ENCODE results near the gene PCYOX1L.

PCYOX1L gene

GRCh38 chr5:149357370-149358293 is at the start of gene PCYOX1L:
Gene PCYOX1L, plus strand, starts transcription at chr5:149358046. Its CDS starts 23 bp downstream, at chr5:149358069.
- peak; percentile 76 for DNase-seq

- DNase-seq = no peak
Observed at GRCh38 chr5:149309354-149309753, 48.5 kb upstream of the PCYOX1L start.

GRCh38 chr5:149310488-149310887 is 47.4 kb upstream of the PCYOX1L start:
- DNase-seq = no peak

GRCh38 chr5:149310947-149311658 is 46.7 kb upstream of the PCYOX1L start:
- no peak for DNase-seq

- no peak for DNase-seq
Observed at GRCh38 chr5:149313151-149313841, 44.5 kb upstream of the PCYOX1L start.

GRCh38 chr5:149314571-149315111 is 43.2 kb upstream of the PCYOX1L start:
- DNase-seq = no peak

- DNase-seq = no peak
Observed at GRCh38 chr5:149315753-149316152, 42.1 kb upstream of the PCYOX1L start.

GRCh38 chr5:149317281-149318048 is 40.4 kb upstream of the PCYOX1L start:
- DNase-seq = no peak

GRCh38 chr5:149319174-149319573 is 38.7 kb upstream of the PCYOX1L start:
- no peak for DNase-seq

- peak; percentile 62 for DNase-seq
Observed at GRCh38 chr5:149320791-149321330, 37.0 kb upstream of the PCYOX1L start.

GRCh38 chr5:149322518-149322917 is 35.3 kb upstream of the PCYOX1L start:
- DNase-seq = no peak

- no peak for DNase-seq
Observed at GRCh38 chr5:149323210-149323609, 34.6 kb upstream of the PCYOX1L start.

GRCh38 chr5:149323621-149324205 is 34.1 kb upstream of the PCYOX1L start:
- no peak for DNase-seq

- DNase-seq = no peak
Observed at GRCh38 chr5:149324641-149325040, 33.2 kb upstream of the PCYOX1L start.

GRCh38 chr5:149325166-149325735 is 32.6 kb upstream of the PCYOX1L start:
- no peak for DNase-seq

- no peak for DNase-seq
Observed at GRCh38 chr5:149325894-149326293, 32.0 kb upstream of the PCYOX1L start.

- no peak for DNase-seq
Observed at GRCh38 chr5:149326611-149327010, 31.2 kb upstream of the PCYOX1L start.

- DNase-seq = no peak
Observed at GRCh38 chr5:149328177-149328576, 29.7 kb upstream of the PCYOX1L start.

- no peak for DNase-seq
Observed at GRCh38 chr5:149333711-149334443, 24.0 kb upstream of the PCYOX1L start.

GRCh38 chr5:149337736-149338135 is 20.1 kb upstream of the PCYOX1L start:
- DNase-seq = no peak

All from GOT3 (cell line).